T-cell (primary cell): ENCODE measurements around the gene NKIRAS1. TPM values are rescaled to one million over a fixed set of nuclear protein-coding genes. Genes with fewer than 3 reads are reported as not detected.
A peak's percentile ranks its signal among the peaks of the same experiment; 100 is the strongest.
"Not testable (repeated sequence)": the region's sequence is repeated elsewhere in the genome, so short reads cannot be mapped to it uniquely, and the experiment has no call there.

Experiments used
- ATAC-seq, 4 experiments: fragments of 200-7000 bp in 3 of 4; fragments of 150-1000 bp in 1 of 4; cut with Tn5 transposase; replicated peaks in 1 of 4; 1 replicate in 3 of 4; 2 replicates in 1 of 4; pipeline ENCODE4 v1.10.0; 2021; ENCODE audit warnings: moderate library complexity in 3 of 4, mild to moderate bottlenecking in 2 of 4, moderate number of reproducible peaks in 1 of 4
- CTCF ChIA-PET, 2 donors: fragments of 300-600 bp; sonication (Branson Sonifier 250); formaldehyde crosslinking; loops; one replicate each; lab custom pipeline; 2022; ENCODE audit warnings: antibody characterized with exemption in 2 of 2; lab: Charles Lee
- POLR2A ChIA-PET, 2 donors: fragments of 300-600 bp; sonication (Branson Sonifier 250); formaldehyde crosslinking; loops; one replicate each; lab custom pipeline; 2022; ENCODE audit warnings: antibody characterized with exemption in 2 of 2; lab: Charles Lee
- DNase-seq, 35 experiments: peaks; one replicate each; pipeline versions ENCODE4 v3.0.0 to v3.0.0-alpha.2; 2013 to 2023
- H3K27ac ChIP-seq: one replicate; pipeline ENCODE4 v1.5.1; 2013; ENCODE audit warnings: low read length
- H3K27me3 ChIP-seq, 2 experiments: replicated peaks in 1 of 2; 1 replicate in 1 of 2; 2 replicates in 1 of 2; pipeline versions ENCODE4 v1.6.1 to v1.7.0; 2013; ENCODE audit warnings: low read length in 1 of 2, mixed read lengths in 1 of 2; ENCODE audit not compliant: control insufficient read depth in 2 of 2, insufficient read depth in 2 of 2; ENCODE audit errors: extremely low read depth in 1 of 2
- H3K36me3 ChIP-seq, 2 donors: 1 replicate in 1 of 2; 2 replicates in 1 of 2; pipeline versions ENCODE4 v1.6.1 to v1.7.0; 2013; ENCODE audit warnings: low read length in 1 of 2; ENCODE audit not compliant: control insufficient read depth in 2 of 2, insufficient read depth in 1 of 2; ENCODE audit errors: extremely low read depth in 1 of 2
- H3K4me1 ChIP-seq, 2 experiments: 1 replicate in 1 of 2; 2 replicates in 1 of 2; pipeline versions ENCODE4 v1.6.1 to v1.7.0; 2013; ENCODE audit warnings: low read length in 2 of 2, mixed read lengths in 1 of 2; ENCODE audit not compliant: insufficient read depth in 2 of 2, control insufficient read depth in 1 of 2; ENCODE audit errors: extremely low read depth in 1 of 2
- H3K4me3 ChIP-seq, 2 donors: 1 replicate in 1 of 2; 2 replicates in 1 of 2; pipeline versions ENCODE4 v1.5.1 to v1.7.0; 2013; ENCODE audit warnings: mild to moderate bottlenecking in 2 of 2, low read length in 1 of 2, moderate library complexity in 1 of 2; ENCODE audit not compliant: control insufficient read depth in 1 of 2; ENCODE audit errors: extremely low read depth in 1 of 2
- H3K9me3 ChIP-seq: 2 replicates; pipeline ENCODE4 v1.7.0; 2013
- H3K27ac Mint-ChIP-seq, 2 donors: one replicate each; pipeline ENCODE4 v1.8.0; 2020 to 2021; ENCODE audit warnings: mild to moderate bottlenecking in 2 of 2, mixed read lengths in 2 of 2
- H3K27me3 Mint-ChIP-seq, 2 donors: one replicate each; pipeline ENCODE4 v1.8.0; 2021 to 2022; ENCODE audit warnings: mixed read lengths in 2 of 2
- H3K36me3 Mint-ChIP-seq: one replicate; pipeline ENCODE4 v1.8.0; 2021; ENCODE audit warnings: mixed read lengths
- H3K4me1 Mint-ChIP-seq, 3 donors: one replicate each; pipeline ENCODE4 v1.8.0; 2020 to 2022; ENCODE audit warnings: mixed read lengths in 3 of 3, mild to moderate bottlenecking in 1 of 3
- H3K4me3 Mint-ChIP-seq, 3 donors: one replicate each; pipeline ENCODE4 v1.8.0; 2020 to 2022; ENCODE audit warnings: mild to moderate bottlenecking in 3 of 3, mixed read lengths in 3 of 3, moderate library complexity in 3 of 3
- H3K9me3 Mint-ChIP-seq, 3 donors: one replicate each; pipeline ENCODE4 v1.8.0; 2020 to 2022; ENCODE audit warnings: mixed read lengths in 3 of 3
- WGBS: methylation state at CpG from one replicate; pipeline ENCODE4 v1.1.5; 2013; ENCODE audit warnings: missing lambda C conversion rate; ENCODE audit not compliant: insufficient coverage; 5-methylcytosine and 5-hydroxymethylcytosine counted together
- total RNA-seq, 35 experiments: library from RNA in 6 of 35; stranded (reverse) in 6 of 35; fragments of 120-200 nt in 1 of 35; gene quantifications; one replicate each; pipeline versions ENCODE4 v1.2.1 to v1.2.4 and lab custom pipeline; 2013 to 2026

NKIRAS1 gene
- total RNA-seq, 5 donors from 2014 or later (not counting 1 experiment from before 2014, with no cell fraction given), result 2.2 to 4.1 (median 3.6) TPM

- Histone ChIP-seq H3K4me1 (peaks cover 9 to 23% of the 10 kb centered on the region in 2 experiments), H3K9me3 (no peaks in the 10 kb centered on the region), H3K4me3 (no peak overlapping the region), H3K36me3 (peaks cover 0 to 6% of the 10 kb centered on the region in 2 donors), H3K27me3 (no peaks in the 10 kb centered on the region), H3K27ac (no peak overlapping the region)
- ATAC-seq (no peak), DNase-seq (no peak)
- Mint-ChIP-seq H3K4me1 (peaks cover 57 to 67% (median 63%) of the 10 kb centered on the region in 3 donors), H3K27ac (peak overlapping the region in 1 of 2 donors; percentile 24), H3K27me3 (no peaks in the 10 kb centered on the region), H3K4me3 (no peak overlapping the region), H3K9me3 (peaks cover 0 to 6% (median 0%) of the 10 kb centered on the region in 3 donors), H3K36me3 (peaks cover 23% of the 10 kb centered on the region)
- POLR2A ChIA-PET, result interaction anchor here in 1 of 2 donors (0.6 kb wide), 1 partner anchor 20 kb away, joined by 4 read pairs; no protein-coding TSS in a partner anchor
- no CpG with 5 or more reads among the region's 3 CpGs for WGBS
- CTCF ChIA-PET, result no interaction called here
Observed at GRCh38 chr3:23856286-23856685, 60.5 kb downstream of the NKIRAS1 start.

GRCh38 chr3:23849462-23849861 lies 67.3 kb downstream of the NKIRAS1 start:
- Mint-ChIP-seq H3K36me3 (peaks cover 40% of the 10 kb centered on the region), H3K27ac (peak overlapping the region in 1 of 2 donors; percentile 68), H3K4me1 (peaks cover 14 to 28% (median 27%) of the 10 kb centered on the region in 3 donors)
- WGBS, result no CpG with 5 or more reads among the region's 2 CpGs
- H3K4me3 Mint-ChIP-seq, H3K36me3 ChIP-seq, POLR2A ChIA-PET, CTCF ChIA-PET, H3K27me3 Mint-ChIP-seq, H3K4me1 ChIP-seq, H3K4me3 ChIP-seq, ATAC-seq, H3K27me3 ChIP-seq, H3K9me3 Mint-ChIP-seq, DNase-seq, H3K27ac ChIP-seq, H3K9me3 ChIP-seq: not testable (repeated sequence)

GRCh38 chr3:23845326-23846216 lies 71.2 kb downstream of the NKIRAS1 start:
- Histone ChIP-seq H3K27me3 (no peaks in the 10 kb centered on the region), H3K4me1 (no peaks in the 10 kb centered on the region), H3K4me3 (no peak overlapping the region), H3K36me3 (peaks cover 0 to 2% of the 10 kb centered on the region in 2 donors), H3K27ac (no peak overlapping the region), H3K9me3 (no peaks in the 10 kb centered on the region)
- Mint-ChIP-seq H3K4me1 (peaks cover 32 to 39% (median 35%) of the 10 kb centered on the region in 3 donors), H3K27me3 (no peaks in the 10 kb centered on the region), H3K27ac (no peak overlapping the region), H3K4me3 (no peak overlapping the region), H3K9me3 (no peaks in the 10 kb centered on the region), H3K36me3 (peaks cover 21% of the 10 kb centered on the region)
- POLR2A ChIA-PET, result no interaction called here
- ATAC-seq (no peak), DNase-seq (no peak)
- CTCF ChIA-PET, result interaction anchor here (1.0 to 1.8 kb wide), 2 partner anchors 11 to 16 kb away, joined by 5 to 10 read pairs; no protein-coding TSS in a partner anchor
- WGBS, result no CpG with 5 or more reads among the region's 5 CpGs

- POLR2A ChIA-PET, result interaction anchor here in 1 of 2 donors (0.6 kb wide), 1 partner anchor 27 kb away, joined by 7 read pairs; no protein-coding TSS in a partner anchor
- Histone ChIP-seq H3K36me3 (peaks cover 0 to 4% of the 10 kb centered on the region in 2 donors), H3K27ac (no peak overlapping the region), H3K4me3 (no peak overlapping the region), H3K27me3 (no peaks in the 10 kb centered on the region), H3K9me3 (no peaks in the 10 kb centered on the region), H3K4me1 (no peaks in the 10 kb centered on the region)
- no CpG with 5 or more reads among the region's 3 CpGs for WGBS
- Mint-ChIP-seq H3K36me3 (peaks cover 14% of the 10 kb centered on the region), H3K9me3 (no peaks in the 10 kb centered on the region), H3K4me1 (peaks cover 42 to 51% (median 47%) of the 10 kb centered on the region in 3 donors), H3K4me3 (no peak overlapping the region), H3K27me3 (no peaks in the 10 kb centered on the region), H3K27ac (no peak overlapping the region)
- DNase-seq (no peak), ATAC-seq (no peak)
- CTCF ChIA-PET, result no interaction called here
Observed at GRCh38 chr3:23843869-23844268, 72.9 kb downstream of the NKIRAS1 start.

Other genes starting within 250 kb of the NKIRAS1 start
- gene UBE2E1, start 111.0 kb downstream of the NKIRAS1 start, total RNA-seq, result 10 to 100 TPM; 39.1 to 71.8 (median 51.6) TPM
- 1,000 to 10,000 TPM; 1,997 to 2,171 (median 2,116) TPM for gene RPL15, start 142 bp upstream of the NKIRAS1 start, total RNA-seq
- 10 to 100 TPM; 44.4 to 96.7 (median 51.7) TPM for gene NR1D2, start 28.3 kb upstream of the NKIRAS1 start, total RNA-seq